ENCODE data around the gene SOX9. TPM values are rescaled to one million over a fixed set of nuclear protein-coding genes. Genes with fewer than 3 reads are reported as not detected.

The SOX9 gene
- total and polyA plus RNA-seq, 2 experiments from 2014 or later = 16.6 to 18.5 TPM

GRCh38 chr17:72125742-72126141 is 4.9 kb downstream of the SOX9 start:
- H3K79me2 ChIP-seq (ENCODE audit: insufficient read depth) = peaks cover 38% of the 10 kb centered on the region
- in situ Hi-C loops (cut with MboI) = loop anchor here (25.0 kb wide), 1 partner anchor 387 kb away; no protein-coding TSS in a partner anchor
- peak overlapping the region; percentile 23; the same call in 1 of the 2 replicates for H3K9ac ChIP-seq
- H3K36me3 ChIP-seq (ENCODE audit: low read depth) = peaks cover 13% of the 10 kb centered on the region
- no peaks in the 10 kb centered on the region for H4K20me1 ChIP-seq (ENCODE audit: insufficient read depth)
- TF ChIP-seq EZH2phosphoT487 (IDR thresholded peaks at IDR 0.05; ENCODE audit: insufficient read depth, low read depth) (no peak), EZH2 (IDR thresholded peaks at IDR 0.05; ENCODE audit: insufficient read depth, poor library complexity, severe bottlenecking) (no peak)
- peaks cover 37% of the 10 kb centered on the region for H3K4me1 ChIP-seq (ENCODE audit: insufficient read depth)
- DNase-seq = peak; percentile 63
- no peaks in the 10 kb centered on the region for H3K9me2 ChIP-seq (ENCODE audit: insufficient read depth)
- no peaks in the 10 kb centered on the region for H3K9me3 ChIP-seq (ENCODE audit: low read depth)
- H3K4me2 ChIP-seq (ENCODE audit: unreplicated experiment) = peak overlapping the region; percentile 58
- peak overlapping the region; percentile 61 for H3K27ac ChIP-seq
- H3K4me3 ChIP-seq = peak overlapping the region; percentile 25; the same call in 1 of the 2 replicates
- no peaks in the 10 kb centered on the region for H3K27me3 ChIP-seq (replicated peaks; ENCODE audit: insufficient read depth)
- H3F3A ChIP-seq (ENCODE audit: insufficient read depth) = peaks cover 31% of the 10 kb centered on the region
- no peak overlapping the region for H2AFZ ChIP-seq

GRCh38 chr17:72126575-72127486 is 6.0 kb downstream of the SOX9 start:
- H3K9me2 ChIP-seq (ENCODE audit: insufficient read depth) = no peaks in the 10 kb centered on the region
- peak; percentile 88 for DNase-seq
- H3K9ac ChIP-seq = peak overlapping the region; percentile 23
- no peak overlapping the region for H3K4me3 ChIP-seq
- no peaks in the 10 kb centered on the region for H3K27me3 ChIP-seq (replicated peaks; ENCODE audit: insufficient read depth)
- peak overlapping the region; percentile 61 for H3K27ac ChIP-seq
- WGBS, 2 experiments (ENCODE audit: low coverage in 1 of 2, low lambda C conversion rate in 2 of 2, missing lambda C conversion rate in 2 of 2) = 30 to 42% methylated on average over 8 of the region's 8 CpGs
- peaks cover 31% of the 10 kb centered on the region for H3F3A ChIP-seq (ENCODE audit: insufficient read depth)
- no peaks in the 10 kb centered on the region for H3K9me3 ChIP-seq (ENCODE audit: low read depth)
- H3K79me2 ChIP-seq (ENCODE audit: insufficient read depth) = peaks cover 31% of the 10 kb centered on the region
- in situ Hi-C loops (cut with MboI) = loop anchor here (25.0 kb wide), 1 partner anchor 385 kb away; no protein-coding TSS in a partner anchor
- H2AFZ ChIP-seq = 0 out of 2 replicates have a peak overlapping the region, but pooled peaks have one; percentile 2
- H3K4me2 ChIP-seq (ENCODE audit: unreplicated experiment) = peak overlapping the region; percentile 58
- peaks cover 37% of the 10 kb centered on the region for H3K4me1 ChIP-seq (ENCODE audit: insufficient read depth)
- peaks cover 13% of the 10 kb centered on the region for H3K36me3 ChIP-seq (ENCODE audit: low read depth)
- TF ChIP-seq EZH2 (IDR thresholded peaks at IDR 0.05; ENCODE audit: insufficient read depth, poor library complexity, severe bottlenecking) (no peak), EZH2phosphoT487 (IDR thresholded peaks at IDR 0.05; ENCODE audit: insufficient read depth, low read depth) (no peak)
- no peaks in the 10 kb centered on the region for H4K20me1 ChIP-seq (ENCODE audit: insufficient read depth)

GRCh38 chr17:72128039-72128438 is 7.2 kb downstream of the SOX9 start:
- Histone ChIP-seq H2AFZ (no peak overlapping the region), H3K4me3 (no peak overlapping the region), H3K9ac (no peak overlapping the region), H3K36me3 (ENCODE audit: low read depth) (peaks cover 13% of the 10 kb centered on the region), H4K20me1 (ENCODE audit: insufficient read depth) (no peaks in the 10 kb centered on the region), H3K4me2 (ENCODE audit: unreplicated experiment) (no peak overlapping the region), H3K4me1 (ENCODE audit: insufficient read depth) (peaks cover 37% of the 10 kb centered on the region), H3F3A (ENCODE audit: insufficient read depth) (peaks cover 31% of the 10 kb centered on the region), H3K27ac (no peak overlapping the region), H3K79me2 (ENCODE audit: insufficient read depth) (peaks cover 19% of the 10 kb centered on the region), H3K9me2 (ENCODE audit: insufficient read depth) (no peaks in the 10 kb centered on the region), H3K27me3 (replicated peaks; ENCODE audit: insufficient read depth) (no peaks in the 10 kb centered on the region), H3K9me3 (ENCODE audit: low read depth) (no peaks in the 10 kb centered on the region)
- in situ Hi-C loops (cut with MboI) = loop anchor here (25.0 kb wide), 1 partner anchor 384 kb away; no protein-coding TSS in a partner anchor
- WGBS, 2 experiments (ENCODE audit: low coverage in 1 of 2, low lambda C conversion rate in 2 of 2, missing lambda C conversion rate in 2 of 2) = 94% methylated on average over 3 of the region's 3 CpGs
- no peak for DNase-seq
- TF ChIP-seq EZH2 (IDR thresholded peaks at IDR 0.05; ENCODE audit: insufficient read depth, poor library complexity, severe bottlenecking) (no peak), EZH2phosphoT487 (IDR thresholded peaks at IDR 0.05; ENCODE audit: insufficient read depth, low read depth) (no peak)

GRCh38 chr17:72134608-72135394 is 14.0 kb downstream of the SOX9 start:
- Histone ChIP-seq H2AFZ (0 out of 2 replicates have a peak overlapping the region, but pooled peaks have one; percentile 2), H3K9me2 (ENCODE audit: insufficient read depth) (no peaks in the 10 kb centered on the region), H3K79me2 (ENCODE audit: insufficient read depth) (no peaks in the 10 kb centered on the region), H3K27me3 (replicated peaks; ENCODE audit: insufficient read depth) (no peaks in the 10 kb centered on the region), H3K36me3 (ENCODE audit: low read depth) (no peaks in the 10 kb centered on the region), H3F3A (ENCODE audit: insufficient read depth) (peaks cover 25% of the 10 kb centered on the region), H3K4me3 (peak overlapping the region; percentile 54), H3K4me2 (ENCODE audit: unreplicated experiment) (peak overlapping the region; percentile 83), H3K9me3 (ENCODE audit: low read depth) (no peaks in the 10 kb centered on the region), H3K4me1 (ENCODE audit: insufficient read depth) (peaks cover 41% of the 10 kb centered on the region), H3K9ac (peak overlapping the region; percentile 25; the same call in 1 of the 2 replicates), H3K27ac (peak overlapping the region; percentile 16; the same call in 1 of the 2 replicates), H4K20me1 (ENCODE audit: insufficient read depth) (no peaks in the 10 kb centered on the region)
- DNase-seq = peak; percentile 45
- TF ChIP-seq EZH2phosphoT487 (IDR thresholded peaks at IDR 0.05; ENCODE audit: insufficient read depth, low read depth) = no peak
- TF ChIP-seq EZH2 (IDR thresholded peaks at IDR 0.05; ENCODE audit: insufficient read depth, poor library complexity, severe bottlenecking) = no peak
- 23 to 26% methylated on average over 7 of the region's 7 CpGs for WGBS, 2 experiments (ENCODE audit: low coverage in 1 of 2, low lambda C conversion rate in 2 of 2, missing lambda C conversion rate in 2 of 2)
- in situ Hi-C loops (cut with MboI) = loop anchor here (25.0 kb wide), 1 partner anchor 378 kb away; no protein-coding TSS in a partner anchor
